ENCODE data around the gene NYAP2.

DNA sequence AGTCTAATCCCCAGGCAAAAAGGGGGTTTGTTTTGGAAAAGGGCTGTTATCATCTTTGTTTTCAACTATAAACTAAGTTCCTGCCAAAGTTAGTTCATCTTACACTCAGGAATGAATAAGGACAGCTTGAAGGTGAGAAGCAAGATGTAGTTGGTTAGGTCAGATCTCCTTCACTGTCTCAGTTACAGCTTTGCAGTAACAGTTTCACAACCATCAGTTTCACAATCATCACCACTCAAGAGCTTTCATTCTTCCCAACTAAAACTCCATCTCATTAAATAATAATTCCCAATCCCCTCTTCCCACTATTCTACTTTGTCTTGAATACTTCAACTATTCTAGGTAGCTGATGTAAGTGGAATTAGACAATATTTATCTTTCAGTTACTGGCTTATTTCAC, 200.9 kb downstream of the NYAP2 start:
- no peak for TF ChIP-seq POLR2A (IDR thresholded peaks at IDR 0.05)
- TF ChIP-seq, protein P1, sequence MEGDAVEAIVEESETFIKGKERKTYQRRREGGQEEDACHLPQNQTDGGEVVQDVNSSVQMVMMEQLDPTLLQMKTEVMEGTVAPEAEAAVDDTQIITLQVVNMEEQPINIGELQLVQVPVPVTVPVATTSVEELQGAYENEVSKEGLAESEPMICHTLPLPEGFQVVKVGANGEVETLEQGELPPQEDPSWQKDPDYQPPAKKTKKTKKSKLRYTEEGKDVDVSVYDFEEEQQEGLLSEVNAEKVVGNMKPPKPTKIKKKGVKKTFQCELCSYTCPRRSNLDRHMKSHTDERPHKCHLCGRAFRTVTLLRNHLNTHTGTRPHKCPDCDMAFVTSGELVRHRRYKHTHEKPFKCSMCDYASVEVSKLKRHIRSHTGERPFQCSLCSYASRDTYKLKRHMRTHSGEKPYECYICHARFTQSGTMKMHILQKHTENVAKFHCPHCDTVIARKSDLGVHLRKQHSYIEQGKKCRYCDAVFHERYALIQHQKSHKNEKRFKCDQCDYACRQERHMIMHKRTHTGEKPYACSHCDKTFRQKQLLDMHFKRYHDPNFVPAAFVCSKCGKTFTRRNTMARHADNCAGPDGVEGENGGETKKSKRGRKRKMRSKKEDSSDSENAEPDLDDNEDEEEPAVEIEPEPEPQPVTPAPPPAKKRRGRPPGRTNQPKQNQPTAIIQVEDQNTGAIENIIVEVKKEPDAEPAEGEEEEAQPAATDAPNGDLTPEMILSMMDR (IDR thresholded peaks at IDR 0.05) = no peak
